Stimulated activated CD8-positive, alpha-beta memory T cell treated with anti-CD3 and anti-CD28 coated beads, Interleukin-12 subunit alpha, Interleukin-12 subunit beta, amount 100 ng/mL, for 24 hours (primary cell): ENCODE measurements around the gene CDKAL1.
"Not testable (repeated sequence)": the region's sequence is repeated elsewhere in the genome, so short reads cannot be mapped to it uniquely, and the experiment has no call there.

Source experiments
- DNase-seq: peaks from one replicate; pipeline ENCODE4 v3.0.0-alpha.2; 2020; ENCODE audit errors: extremely low read depth

Gene CDKAL1

GRCh38 chr6:20639161-20639560 lies 104.9 kb downstream of the CDKAL1 start:
- DNase-seq: no peak

- DNase-seq: no peak
Observed at GRCh38 chr6:20640181-20640580, 105.9 kb downstream of the CDKAL1 start.

- DNase-seq: no peak
Observed at GRCh38 chr6:20642441-20642840, 108.2 kb downstream of the CDKAL1 start.

GRCh38 chr6:20644667-20645370 lies 110.6 kb downstream of the CDKAL1 start:
- no peak for DNase-seq

GRCh38 chr6:20645572-20645971 lies 111.3 kb downstream of the CDKAL1 start:
- not testable (repeated sequence) for DNase-seq

GRCh38 chr6:20647585-20647984 lies 113.3 kb downstream of the CDKAL1 start:
- no peak for DNase-seq

GRCh38 chr6:20649696-20650470 lies 115.6 kb downstream of the CDKAL1 start:
- not testable (repeated sequence) for DNase-seq

- DNase-seq: no peak
Observed at GRCh38 chr6:20652299-20653084, 118.2 kb downstream of the CDKAL1 start.

GRCh38 chr6:20653085-20653479 lies 118.8 kb downstream of the CDKAL1 start:
- no peak for DNase-seq

- DNase-seq: no peak
Observed at GRCh38 chr6:20655317-20655716, 121.1 kb downstream of the CDKAL1 start.

- DNase-seq: no peak
Observed at GRCh38 chr6:20657274-20657800, 123.1 kb downstream of the CDKAL1 start.

GRCh38 chr6:20658053-20658452 lies 123.8 kb downstream of the CDKAL1 start:
- no peak for DNase-seq

- DNase-seq: no peak
Observed at GRCh38 chr6:20658516-20658915, 124.3 kb downstream of the CDKAL1 start.

GRCh38 chr6:20660534-20660933 lies 126.3 kb downstream of the CDKAL1 start:
- DNase-seq: no peak

- no peak for DNase-seq
Observed at GRCh38 chr6:20661721-20662120, 127.5 kb downstream of the CDKAL1 start.

GRCh38 chr6:20664250-20664649 lies 130.0 kb downstream of the CDKAL1 start:
- DNase-seq: no peak

GRCh38 chr6:20665290-20665689 lies 131.0 kb downstream of the CDKAL1 start:
- no peak for DNase-seq

- no peak for DNase-seq
Observed at GRCh38 chr6:20669571-20670314, 135.5 kb downstream of the CDKAL1 start.

- no peak for DNase-seq
Observed at GRCh38 chr6:20670750-20671149, 136.5 kb downstream of the CDKAL1 start.

- DNase-seq: no peak
Observed at GRCh38 chr6:20672038-20672437, 137.8 kb downstream of the CDKAL1 start.

- DNase-seq: no peak
Observed at GRCh38 chr6:20673458-20673857, 139.2 kb downstream of the CDKAL1 start.

GRCh38 chr6:20674664-20675063 lies 140.4 kb downstream of the CDKAL1 start:
- DNase-seq: no peak
